Stomach (tissue), 4 donors: ENCODE results near the gene FKBP6.

ENCODE experiments used
- EP300 ChIP-seq: sonication (generic); formaldehyde crosslinking; IDR thresholded peaks from one replicate; pipeline ENCODE4 v1.6.1; 2017; ENCODE audit warnings: antibody characterized with exemption
- POLR2A ChIP-seq, 4 donors: fragments of 450-650 bp; IDR thresholded peaks; one replicate each; pipeline ENCODE4 v1.6.1; 2016; ENCODE audit warnings: antibody characterized with exemption in 4 of 4, control low read depth in 2 of 4, mild to moderate bottlenecking in 1 of 4, moderate library complexity in 1 of 4
- POLR2AphosphoS5 ChIP-seq, 3 donors: sonication (generic); formaldehyde crosslinking; IDR thresholded peaks; one replicate each; pipeline ENCODE4 v1.6.1; 2016; ENCODE audit warnings: antibody characterized with exemption in 3 of 3
- TF ChIP-seq, protein P1 (sequence below), 7 experiments: fragments of 450-650 bp in 4 of 7; fragments of 200-600 bp in 3 of 7; sonication (generic) in 3 of 7; IDR thresholded peaks; one replicate each; pipeline ENCODE4 v1.5.1; 2016 to 2019; ENCODE audit warnings: antibody characterized with exemption in 7 of 7, control low read depth in 2 of 7, mild to moderate bottlenecking in 1 of 7

DNA sequence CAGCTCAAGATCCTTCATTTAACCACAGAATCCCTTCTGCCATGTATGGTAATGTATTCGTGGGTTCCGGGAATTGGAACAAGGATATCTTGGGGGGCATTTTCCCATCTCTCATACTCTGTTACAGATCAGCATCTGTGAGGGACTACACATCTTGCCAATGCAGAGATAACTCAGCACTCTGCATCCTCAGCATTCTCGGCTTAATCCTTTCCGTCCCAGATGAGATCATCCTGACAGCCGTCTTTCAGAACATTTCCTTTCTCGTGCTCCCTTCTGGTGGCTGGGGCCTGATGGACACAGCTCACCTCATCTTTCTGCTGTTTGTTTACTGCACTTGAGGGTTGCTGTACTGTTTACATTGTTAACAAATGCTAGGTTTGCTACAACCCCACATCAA lies 25.3 kb downstream of the FKBP6 start:
- TF ChIP-seq, protein P1, sequence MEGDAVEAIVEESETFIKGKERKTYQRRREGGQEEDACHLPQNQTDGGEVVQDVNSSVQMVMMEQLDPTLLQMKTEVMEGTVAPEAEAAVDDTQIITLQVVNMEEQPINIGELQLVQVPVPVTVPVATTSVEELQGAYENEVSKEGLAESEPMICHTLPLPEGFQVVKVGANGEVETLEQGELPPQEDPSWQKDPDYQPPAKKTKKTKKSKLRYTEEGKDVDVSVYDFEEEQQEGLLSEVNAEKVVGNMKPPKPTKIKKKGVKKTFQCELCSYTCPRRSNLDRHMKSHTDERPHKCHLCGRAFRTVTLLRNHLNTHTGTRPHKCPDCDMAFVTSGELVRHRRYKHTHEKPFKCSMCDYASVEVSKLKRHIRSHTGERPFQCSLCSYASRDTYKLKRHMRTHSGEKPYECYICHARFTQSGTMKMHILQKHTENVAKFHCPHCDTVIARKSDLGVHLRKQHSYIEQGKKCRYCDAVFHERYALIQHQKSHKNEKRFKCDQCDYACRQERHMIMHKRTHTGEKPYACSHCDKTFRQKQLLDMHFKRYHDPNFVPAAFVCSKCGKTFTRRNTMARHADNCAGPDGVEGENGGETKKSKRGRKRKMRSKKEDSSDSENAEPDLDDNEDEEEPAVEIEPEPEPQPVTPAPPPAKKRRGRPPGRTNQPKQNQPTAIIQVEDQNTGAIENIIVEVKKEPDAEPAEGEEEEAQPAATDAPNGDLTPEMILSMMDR (IDR thresholded peaks at IDR 0.05), result no peak
- TF ChIP-seq POLR2A (IDR thresholded peaks at IDR 0.05) (no peak), EP300 (no peak), POLR2AphosphoS5 (IDR thresholded peaks at IDR 0.05) (no peak)
